ENCODE data around the gene ERVW-1.

DNA sequence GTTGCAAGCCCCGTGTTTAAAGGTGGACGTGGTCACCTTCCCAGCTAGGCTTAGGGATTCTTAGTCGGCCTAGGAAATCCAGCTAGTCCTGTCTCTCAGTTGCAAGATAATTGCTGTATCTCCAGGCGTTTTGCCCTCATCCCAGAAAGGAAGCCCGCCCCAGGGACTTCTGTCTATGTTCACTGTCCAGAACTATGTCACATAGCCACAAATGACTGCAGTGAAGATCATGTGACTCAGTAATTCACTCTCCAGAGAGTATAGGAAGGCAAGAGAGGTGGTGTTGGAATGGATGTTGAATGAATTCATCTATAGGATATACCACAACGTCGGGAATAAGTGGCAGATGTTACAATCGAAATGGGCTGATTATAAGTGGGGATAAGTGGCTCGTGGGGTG is 349 bp upstream of the ERVW-1 start:
- TF ChIP-seq, protein P1, sequence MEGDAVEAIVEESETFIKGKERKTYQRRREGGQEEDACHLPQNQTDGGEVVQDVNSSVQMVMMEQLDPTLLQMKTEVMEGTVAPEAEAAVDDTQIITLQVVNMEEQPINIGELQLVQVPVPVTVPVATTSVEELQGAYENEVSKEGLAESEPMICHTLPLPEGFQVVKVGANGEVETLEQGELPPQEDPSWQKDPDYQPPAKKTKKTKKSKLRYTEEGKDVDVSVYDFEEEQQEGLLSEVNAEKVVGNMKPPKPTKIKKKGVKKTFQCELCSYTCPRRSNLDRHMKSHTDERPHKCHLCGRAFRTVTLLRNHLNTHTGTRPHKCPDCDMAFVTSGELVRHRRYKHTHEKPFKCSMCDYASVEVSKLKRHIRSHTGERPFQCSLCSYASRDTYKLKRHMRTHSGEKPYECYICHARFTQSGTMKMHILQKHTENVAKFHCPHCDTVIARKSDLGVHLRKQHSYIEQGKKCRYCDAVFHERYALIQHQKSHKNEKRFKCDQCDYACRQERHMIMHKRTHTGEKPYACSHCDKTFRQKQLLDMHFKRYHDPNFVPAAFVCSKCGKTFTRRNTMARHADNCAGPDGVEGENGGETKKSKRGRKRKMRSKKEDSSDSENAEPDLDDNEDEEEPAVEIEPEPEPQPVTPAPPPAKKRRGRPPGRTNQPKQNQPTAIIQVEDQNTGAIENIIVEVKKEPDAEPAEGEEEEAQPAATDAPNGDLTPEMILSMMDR (IDR thresholded peaks at IDR 0.05; ENCODE audit: low read length), result no peak
- TF ChIP-seq EZH2 (IDR thresholded peaks at IDR 0.05; ENCODE audit: borderline replicate concordance, low read length), result no peak

All from OCI-LY1 (cell line).